ENCODE results near the gene ST6GALNAC1. TPM values are rescaled to one million over a fixed set of nuclear protein-coding genes. Genes with fewer than 3 reads are reported as not detected.

Gene ST6GALNAC1
- polyA plus RNA-seq, 1 donor (not counting 4 experiments of a cell fraction or from before 2014, with no cell fraction given), result 0.46 TPM

DNA sequence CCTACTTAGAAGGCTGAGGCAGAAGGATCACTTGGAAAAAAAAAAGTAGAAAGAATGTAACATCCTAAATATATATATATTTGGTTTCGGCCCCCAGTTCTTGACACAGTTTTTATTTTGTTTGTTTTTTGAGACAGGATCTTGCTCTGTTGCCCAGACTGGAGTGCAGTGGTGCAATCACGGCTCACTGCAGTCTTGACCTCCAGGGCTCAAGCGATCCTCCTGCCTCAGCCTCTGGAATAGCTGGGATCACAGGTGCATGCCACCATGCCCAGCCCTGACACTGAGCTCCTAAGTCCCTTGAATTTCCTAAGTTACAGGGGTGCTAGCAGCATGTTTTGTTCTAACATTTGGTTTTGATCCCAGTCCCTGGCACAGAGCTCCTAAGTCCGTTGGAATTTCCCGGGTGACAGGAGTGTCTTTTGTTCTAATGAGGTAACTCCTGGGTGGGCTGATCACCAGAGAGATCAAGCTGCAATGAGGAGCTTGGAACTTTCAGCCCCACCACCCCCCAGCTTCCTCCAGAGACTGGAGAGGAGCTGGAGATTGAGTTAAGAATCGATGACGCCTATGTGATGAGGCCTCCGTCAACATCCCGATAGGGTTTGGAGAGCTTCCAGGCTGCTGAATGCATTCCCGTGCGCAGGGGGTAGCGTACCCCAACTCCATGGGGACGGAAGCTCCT, 47.2 kb upstream of the ST6GALNAC1 start:
- Histone ChIP-seq H3K27me3 (ENCODE audit: control insufficient read depth, extremely low read depth, insufficient read depth, low read length) (no peaks in the 10 kb centered on the region), H3K79me2 (ENCODE audit: control insufficient read depth, insufficient read depth, low read length) (peaks cover 19% of the 10 kb centered on the region), H4K20me1 (ENCODE audit: control insufficient read depth, extremely low read depth, insufficient read depth, low read length) (peaks cover 2% of the 10 kb centered on the region), H3K9me1 (ENCODE audit: control insufficient read depth, extremely low read depth, insufficient read depth, low read length) (peaks cover 2% of the 10 kb centered on the region), H3K27ac (ENCODE audit: control insufficient read depth, insufficient read depth, low read length) (no peak overlapping the region), H3K9ac (ENCODE audit: control insufficient read depth, extremely low read depth, insufficient read depth, low read length) (no peak overlapping the region), H3K36me3 (ENCODE audit: control insufficient read depth in 2 of 2, extremely low read depth in 1 of 2, insufficient read depth in 2 of 2, low read length in 2 of 2) (peaks cover 3 to 9% of the 10 kb centered on the region in 2 experiments), H3K4me3 (ENCODE audit: control insufficient read depth in 2 of 3, extremely low read depth in 1 of 3, insufficient read depth in 2 of 3, low read depth in 1 of 3, low read length in 3 of 3) (no peak overlapping the region), H3K4me1 (ENCODE audit: control insufficient read depth, extremely low read depth, insufficient read depth, low read length) (peaks cover 20% of the 10 kb centered on the region), H3K9me3 (ENCODE audit: control insufficient read depth, low read depth, low read length) (no peaks in the 10 kb centered on the region), H2AFZ (ENCODE audit: control insufficient read depth, low read length) (no peak overlapping the region), H3K4me2 (ENCODE audit: control insufficient read depth, extremely low read depth, insufficient read depth, low read depth, low read length) (no peak overlapping the region)
- TF ChIP-seq, protein P1, sequence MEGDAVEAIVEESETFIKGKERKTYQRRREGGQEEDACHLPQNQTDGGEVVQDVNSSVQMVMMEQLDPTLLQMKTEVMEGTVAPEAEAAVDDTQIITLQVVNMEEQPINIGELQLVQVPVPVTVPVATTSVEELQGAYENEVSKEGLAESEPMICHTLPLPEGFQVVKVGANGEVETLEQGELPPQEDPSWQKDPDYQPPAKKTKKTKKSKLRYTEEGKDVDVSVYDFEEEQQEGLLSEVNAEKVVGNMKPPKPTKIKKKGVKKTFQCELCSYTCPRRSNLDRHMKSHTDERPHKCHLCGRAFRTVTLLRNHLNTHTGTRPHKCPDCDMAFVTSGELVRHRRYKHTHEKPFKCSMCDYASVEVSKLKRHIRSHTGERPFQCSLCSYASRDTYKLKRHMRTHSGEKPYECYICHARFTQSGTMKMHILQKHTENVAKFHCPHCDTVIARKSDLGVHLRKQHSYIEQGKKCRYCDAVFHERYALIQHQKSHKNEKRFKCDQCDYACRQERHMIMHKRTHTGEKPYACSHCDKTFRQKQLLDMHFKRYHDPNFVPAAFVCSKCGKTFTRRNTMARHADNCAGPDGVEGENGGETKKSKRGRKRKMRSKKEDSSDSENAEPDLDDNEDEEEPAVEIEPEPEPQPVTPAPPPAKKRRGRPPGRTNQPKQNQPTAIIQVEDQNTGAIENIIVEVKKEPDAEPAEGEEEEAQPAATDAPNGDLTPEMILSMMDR (optimal IDR thresholded peaks at IDR 0.05 in 1 of 3, IDR thresholded peaks at IDR 0.05 in 1 of 3, conservative IDR thresholded peaks at IDR 0.05 in 1 of 3; ENCODE audit: extremely low read depth in 1 of 3, insufficient read depth in 2 of 3, low read length in 3 of 3), result no peak
- no peak for TF ChIP-seq EZH2 (IDR thresholded peaks at IDR 0.05; ENCODE audit: low read length)
- DNase-seq (ENCODE audit: low read depth, low spot score) (no peak), FAIRE-seq (no peak)
- dilution Hi-C loops (cut with MboI; ENCODE audit: extremely low pct_ligation_motif_present, low sequenced_read_pairs), result no loop called here

DNA sequence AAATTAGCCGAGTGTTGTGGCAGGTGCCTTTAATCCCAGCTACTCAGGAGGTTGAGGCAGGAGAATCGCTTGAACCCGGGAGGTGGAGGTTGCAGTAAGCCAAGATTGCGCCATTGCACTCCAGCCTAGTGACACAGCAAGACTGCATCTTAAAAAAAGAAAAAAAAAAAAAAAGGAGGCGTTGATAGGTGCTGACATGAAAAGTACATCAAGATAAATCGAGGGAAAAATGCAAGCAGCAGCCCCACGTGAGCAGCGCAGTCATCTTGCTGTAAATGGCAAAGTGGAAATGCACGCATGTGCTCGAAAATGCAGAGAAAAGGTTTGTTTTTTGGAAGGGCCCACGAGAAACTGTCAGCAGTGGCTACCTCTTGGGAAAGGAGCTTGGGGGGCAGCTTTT, 46.3 kb upstream of the ST6GALNAC1 start:
- no peak overlapping the region for H3K4me3 ChIP-seq (ENCODE audit: control insufficient read depth in 2 of 3, extremely low read depth in 1 of 3, insufficient read depth in 2 of 3, low read depth in 1 of 3, low read length in 3 of 3)
- dilution Hi-C loops (cut with MboI; ENCODE audit: extremely low pct_ligation_motif_present, low sequenced_read_pairs), result no loop called here
- no peak overlapping the region for H3K27ac ChIP-seq (ENCODE audit: control insufficient read depth, insufficient read depth, low read length)
- no peak overlapping the region for H2AFZ ChIP-seq (ENCODE audit: control insufficient read depth, low read length)
- peaks cover 2% of the 10 kb centered on the region for H4K20me1 ChIP-seq (ENCODE audit: control insufficient read depth, extremely low read depth, insufficient read depth, low read length)
- no peaks in the 10 kb centered on the region for H3K9me3 ChIP-seq (ENCODE audit: control insufficient read depth, low read depth, low read length)
- peaks cover 13% of the 10 kb centered on the region for H3K4me1 ChIP-seq (ENCODE audit: control insufficient read depth, extremely low read depth, insufficient read depth, low read length)
- H3K36me3 ChIP-seq (ENCODE audit: control insufficient read depth in 2 of 2, extremely low read depth in 1 of 2, insufficient read depth in 2 of 2, low read length in 2 of 2), result peaks cover 3 to 7% of the 10 kb centered on the region in 2 experiments
- H3K9me1 ChIP-seq (ENCODE audit: control insufficient read depth, extremely low read depth, insufficient read depth, low read length), result peaks cover 2% of the 10 kb centered on the region
- FAIRE-seq (no peak), DNase-seq (ENCODE audit: low read depth, low spot score) (no peak)
- no peak overlapping the region for H3K9ac ChIP-seq (ENCODE audit: control insufficient read depth, extremely low read depth, insufficient read depth, low read length)
- no peaks in the 10 kb centered on the region for H3K27me3 ChIP-seq (ENCODE audit: control insufficient read depth, extremely low read depth, insufficient read depth, low read length)
- H3K79me2 ChIP-seq (ENCODE audit: control insufficient read depth, insufficient read depth, low read length), result peaks cover 14% of the 10 kb centered on the region
- no peak overlapping the region for H3K4me2 ChIP-seq (ENCODE audit: control insufficient read depth, extremely low read depth, insufficient read depth, low read depth, low read length)
- TF ChIP-seq, protein P1 (optimal IDR thresholded peaks at IDR 0.05 in 1 of 3, IDR thresholded peaks at IDR 0.05 in 1 of 3, conservative IDR thresholded peaks at IDR 0.05 in 1 of 3; ENCODE audit: extremely low read depth in 1 of 3, insufficient read depth in 2 of 3, low read length in 3 of 3), result no peak
- no peak for TF ChIP-seq EZH2 (IDR thresholded peaks at IDR 0.05; ENCODE audit: low read length)
